HepG2 (cell line): ENCODE results near the gene DYNC2H1. TPM values are rescaled to one million over a fixed set of nuclear protein-coding genes. Genes with fewer than 3 reads are reported as not detected.

Experiments
- ATAC-seq: fragments of 200-7000 bp; cut with Tn5 transposase; 3 replicates; pipeline ENCODE4 v1.9.1; 2020; ENCODE audit warnings: mild to moderate bottlenecking, moderate library complexity
- BruUV-seq: library from RNA; stranded (reverse); fragments of 400-500 nt; replicated peaks from 2 replicates; lab custom pipeline; 2021; lab: Mats Ljungman, UMichigan
- CTCF ChIA-PET: fragments of 300-600 bp; formaldehyde crosslinking; extraction: SDS; loops from one replicate; lab custom pipeline; 2021; ENCODE audit warnings: low total read pairs, inconsistent platforms, low intra/inter-chr PET ratio; lab: Yijun Ruan, JAX
- POLR2A ChIA-PET: fragments of 350-600 bp; sonication (Branson Sonifier 250); formaldehyde crosslinking; loops from one replicate; lab custom pipeline; 2020; ENCODE audit warnings: antibody characterized with exemption, inconsistent platforms; lab: Yijun Ruan, JAX
- DNase-seq: peaks from one replicate; pipeline ENCODE4 v3.0.0-alpha.2; 2015; ENCODE audit warnings: low spot score
- FAIRE-seq: peaks from 3 replicates; lab custom pipeline; 2011; peaks lifted over from hg19 to GRCh38; lab: Jason Lieb, UNC
- H2AFZ ChIP-seq: one replicate; pipeline ENCODE4 v1.6.1; 2011; ENCODE audit warnings: low read length, inconsistent platforms
- H3K27ac ChIP-seq: fragments of 300-600 bp; 3 replicates; pipeline ENCODE4 v1.8.0; 2011; ENCODE audit warnings: mixed run types, mild to moderate bottlenecking, mixed read lengths, low read length, inconsistent platforms; ENCODE audit not compliant: insufficient read depth; ENCODE audit errors: extremely low read length
- H3K27me3 ChIP-seq, 2 experiments: fragments of 200-600 bp in 1 of 2; 2 replicates in 1 of 2; 3 replicates in 1 of 2; pipeline versions ENCODE4 v1.6.0 to v1.8.0; 2011; ENCODE audit warnings: low read length in 2 of 2, mild to moderate bottlenecking in 2 of 2, moderate library complexity in 2 of 2, inconsistent platforms in 1 of 2; ENCODE audit not compliant: insufficient read depth in 2 of 2, control insufficient read depth in 1 of 2
- H3K36me3 ChIP-seq, 2 experiments: fragments of 200-600 bp in 1 of 2; replicated peaks in 1 of 2; 2 replicates in 1 of 2; 3 replicates in 1 of 2; pipeline versions ENCODE4 v1.5.1 to v1.8.0; 2011; ENCODE audit warnings: low read length in 2 of 2, inconsistent platforms in 1 of 2; ENCODE audit not compliant: insufficient read depth in 2 of 2, control insufficient read depth in 1 of 2
- H3K4me1 ChIP-seq: 2 replicates; pipeline ENCODE4 v1.5.1; 2012; ENCODE audit warnings: low read length, inconsistent platforms; ENCODE audit not compliant: insufficient read depth
- H3K4me2 ChIP-seq: 2 replicates; pipeline ENCODE4 v1.6.0; 2011; ENCODE audit warnings: low read depth, low read length, inconsistent platforms
- H3K4me3 ChIP-seq, 3 experiments: fragments of 200-600 bp in 1 of 3; sonication (generic), shearing (Covaris generic) in 1 of 3; replicated peaks in 1 of 3; 2 replicates each; pipeline ENCODE4 v1.5.1; 2011 to 2016; ENCODE audit warnings: low read length in 3 of 3, inconsistent platforms in 2 of 3, low read depth in 2 of 3, mild to moderate bottlenecking in 2 of 3, control low read depth in 1 of 3, mixed read lengths in 1 of 3; ENCODE audit not compliant: insufficient read depth in 1 of 3
- H3K79me2 ChIP-seq: one replicate; pipeline ENCODE4 v1.6.1; 2011; ENCODE audit warnings: low read length, inconsistent platforms; ENCODE audit not compliant: insufficient read depth
- H3K9ac ChIP-seq: 2 replicates; pipeline ENCODE4 v1.6.0; 2011; ENCODE audit warnings: mild to moderate bottlenecking, low read depth, low read length, inconsistent platforms; ENCODE audit not compliant: insufficient read depth
- H3K9me3 ChIP-seq: 2 replicates; pipeline ENCODE4 v1.5.1; 2012; ENCODE audit warnings: mild to moderate bottlenecking, low read length
- H4K20me1 ChIP-seq: 2 replicates; pipeline ENCODE4 v1.6.0; 2011; ENCODE audit warnings: inconsistent platforms, mild to moderate bottlenecking, low read length, moderate library complexity; ENCODE audit not compliant: insufficient read depth
- CBX5 ChIP-seq: sonication (generic); formaldehyde crosslinking; IDR thresholded peaks from 2 replicates; pipeline ENCODE4 v1.4.0; 2020; ENCODE audit warnings: missing genetic modification reagents, borderline replicate concordance
- CHCHD3 ChIP-seq: sonication (generic); formaldehyde crosslinking; IDR thresholded peaks from 2 replicates; pipeline ENCODE4 v1.8.0; 2022; ENCODE audit warnings: mild to moderate bottlenecking, missing genetic modification reagents, moderate library complexity
- GATAD2A ChIP-seq: IDR thresholded peaks from 2 replicates; pipeline ENCODE4 v1.6.1; 2016
- GTF2F1 ChIP-seq: fragments of 150-350 bp; IDR thresholded peaks from 2 replicates; pipeline ENCODE4 v1.6.1; 2014; ENCODE audit warnings: low read length
- HNRNPK ChIP-seq: fragments of 200-400 bp; formaldehyde crosslinking; IDR thresholded peaks from 2 replicates; pipeline ENCODE4 v1.6.1; 2018; ENCODE audit warnings: low read length, low read depth, moderate library complexity, mild to moderate bottlenecking; ENCODE audit not compliant: poor library complexity, severe bottlenecking
- ISX ChIP-seq: sonication (generic); formaldehyde crosslinking; conservative IDR thresholded peaks from 2 replicates; pipeline ENCODE4 v1.5.0; 2020; ENCODE audit warnings: missing genetic modification reagents
- NFAT5 ChIP-seq: sonication (generic); formaldehyde crosslinking; IDR thresholded peaks from 2 replicates; pipeline ENCODE4 v1.4.0; 2020; ENCODE audit warnings: missing genetic modification reagents
- NR1H2 ChIP-seq: sonication (generic); formaldehyde crosslinking; IDR thresholded peaks from 2 replicates; pipeline ENCODE4 v1.8.1; 2022; ENCODE audit warnings: low read depth, missing genetic modification reagents, borderline replicate concordance
- POLR2A ChIP-seq, 2 experiments: IDR thresholded peaks; 2 replicates each; pipeline ENCODE4 v1.6.1; 2011; ENCODE audit warnings: low read depth in 2 of 2, low read length in 2 of 2, mild to moderate bottlenecking in 1 of 2, moderate library complexity in 1 of 2; ENCODE audit not compliant: insufficient read depth in 1 of 2
- RAD51 ChIP-seq: fragments of 450-650 bp; IDR thresholded peaks from 2 replicates; pipeline ENCODE4 v1.6.1; 2016; ENCODE audit warnings: borderline replicate concordance
- SMAD9 ChIP-seq: sonication (generic); formaldehyde crosslinking; IDR thresholded peaks from 2 replicates; pipeline ENCODE4 v1.5.1; 2020; ENCODE audit warnings: mild to moderate bottlenecking, missing genetic modification reagents
- TOE1 ChIP-seq: sonication (generic); formaldehyde crosslinking; IDR thresholded peaks from 2 replicates; pipeline ENCODE4 v1.4.0; 2020; ENCODE audit warnings: mild to moderate bottlenecking, missing genetic modification reagents
- ZNF143 ChIP-seq: sonication (generic); formaldehyde crosslinking; IDR thresholded peaks from 2 replicates; pipeline ENCODE4 v1.4.0; 2020; ENCODE audit warnings: missing genetic modification reagents
- ZNF761 ChIP-seq: sonication (generic); formaldehyde crosslinking; conservative IDR thresholded peaks from 2 replicates; pipeline ENCODE4 v1.4.0; 2020; ENCODE audit warnings: mild to moderate bottlenecking, missing genetic modification reagents
- WGBS: methylation state at CpG from one replicate; pipeline ENCODE4 v1.1.6; 2017; ENCODE audit warnings: low lambda C conversion rate; 5-methylcytosine and 5-hydroxymethylcytosine counted together
- in situ Hi-C: cut with HindIII; loops from 2 replicates; pipeline ENCODE4 v1.10.0; 2017; ENCODE audit warnings: low pct_unique_long_range_greater_than_20kb; ENCODE audit not compliant: extremely low pct_ligation_motif_present
- intact Hi-C: fragments of 100-400 bp; cut with micrococcal nuclease; formaldehyde crosslinking; loops from one replicate; pipeline ENCODE4 v1.10.0; 2022; ENCODE audit not compliant: unreplicated experiment
- polyA plus RNA-seq, 8 experiments: library from polyadenylated mRNA; depleted of rRNA in 3 of 8; stranded (reverse) in 7 of 8; unstranded in 1 of 8; fragments of >200 nt; fragmentation: Illumina TruSeq in 4 of 8; extraction: Trizol in 4 of 8; gene quantifications; 2 replicates each; pipeline versions ENCODE4 v1.2.1 to v1.2.3, GENCODE V29; 2011 to 2016; ENCODE audit warnings: low read depth in 4 of 8, missing spikeins in 1 of 8, mixed read lengths in 1 of 8; ENCODE audit not compliant: insufficient read depth in 1 of 8
- total RNA-seq, 5 experiments: library from RNA; depleted of rRNA; stranded (reverse); fragments of >200 nt; fragmentation: Illumina TruSeq; extraction: Trizol; gene quantifications; 2 replicates each; pipeline ENCODE4 v1.2.3, GENCODE V29; 2016; ENCODE audit warnings: low read depth in 1 of 5
- TF ChIP-seq, protein P1 (sequence below), 2 experiments: fragments of 450-650 bp in 1 of 2; sonication (generic) in 1 of 2; formaldehyde crosslinking; IDR thresholded peaks; 2 replicates each; pipeline versions ENCODE4 v1.5.0 to v1.8.0; 2020 to 2022; ENCODE audit warnings: mild to moderate bottlenecking in 1 of 2, missing genetic modification reagents in 1 of 2

Gene DYNC2H1
- total and polyA plus RNA-seq, 2 of the 13 experiments (the other 11 are each of a cell fraction or from before 2014, with no cell fraction given), result 0.49 to 0.66 TPM

DNA sequence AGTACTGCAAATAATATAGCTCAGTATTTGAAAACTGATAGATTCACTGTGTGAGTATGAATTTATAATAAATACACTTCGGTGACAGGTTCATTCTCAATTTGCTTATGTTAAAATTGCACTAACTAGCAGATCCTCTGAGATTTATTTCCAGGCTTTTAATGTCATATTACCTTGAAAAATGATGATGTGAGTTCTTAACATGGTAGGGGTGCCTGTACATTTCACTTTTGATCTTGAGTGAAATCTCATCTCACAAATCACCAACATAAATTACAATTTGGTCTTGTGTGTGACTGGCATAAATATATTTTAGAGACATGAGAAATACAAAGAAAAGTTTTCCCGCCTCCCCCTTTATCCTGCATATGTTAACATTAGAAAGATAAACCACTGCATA, 240.4 kb downstream of the DYNC2H1 start:
- TF ChIP-seq GATAD2A (CRISPR knock-in tag) (no peak), RAD51 (no peak), TOE1 (no peak), CHCHD3 (CRISPR knock-in tag) (no peak), POLR2A (IDR thresholded peaks at IDR 0.05; ENCODE audit: insufficient read depth in 1 of 2, low read depth in 2 of 2, low read length in 2 of 2) (no peak), HNRNPK (no peak), ZNF761 (CRISPR knock-in tag) (no peak), GTF2F1 (no peak)
- TF ChIP-seq, protein P1, sequence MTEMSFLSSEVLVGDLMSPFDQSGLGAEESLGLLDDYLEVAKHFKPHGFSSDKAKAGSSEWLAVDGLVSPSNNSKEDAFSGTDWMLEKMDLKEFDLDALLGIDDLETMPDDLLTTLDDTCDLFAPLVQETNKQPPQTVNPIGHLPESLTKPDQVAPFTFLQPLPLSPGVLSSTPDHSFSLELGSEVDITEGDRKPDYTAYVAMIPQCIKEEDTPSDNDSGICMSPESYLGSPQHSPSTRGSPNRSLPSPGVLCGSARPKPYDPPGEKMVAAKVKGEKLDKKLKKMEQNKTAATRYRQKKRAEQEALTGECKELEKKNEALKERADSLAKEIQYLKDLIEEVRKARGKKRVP (CRISPR knock-in tag; IDR thresholded peaks at IDR 0.05), result no peak
- no peak for DNase-seq

GRCh38 chr11:103354656-103355055, 245.4 kb downstream of the DYNC2H1 start:
- ChIA-PET CTCF (no interaction called here), POLR2A (no interaction called here)
- no peak for DNase-seq
- Histone ChIP-seq H3K9me3 (no peaks in the 10 kb centered on the region), H3K9ac (no peak overlapping the region)
- no peak for TF ChIP-seq CBX5 (CRISPR knock-in tag)
- no peak for TF ChIP-seq ZNF143
- no peak for TF ChIP-seq NR1H2 (CRISPR knock-in tag)
- no peak for TF ChIP-seq NFAT5 (CRISPR knock-in tag)
- no peak for TF ChIP-seq SMAD9 (CRISPR knock-in tag)
- no peak for TF ChIP-seq ISX
- TF ChIP-seq, all 625 proteins: peak for 0
- intact Hi-C loops, result loop anchor here (5.0 kb wide), 1 partner anchor 1253 kb away; no protein-coding TSS in a partner anchor
- H3K36me3 ChIP-seq, result no peaks in the 10 kb centered on the region
- H3K27me3 ChIP-seq, result no peaks in the 10 kb centered on the region
- no peak for FAIRE-seq
- no peak overlapping the region for H3K4me2 ChIP-seq
- H3K27ac ChIP-seq, result no peak overlapping the region
- in situ Hi-C loops, result no loop called here
- H3K79me2 ChIP-seq, result no peaks in the 10 kb centered on the region
- no TSS peak for BruUV-seq
- no peak overlapping the region for H3K4me3 ChIP-seq
- ATAC-seq, result no peak
- H2AFZ ChIP-seq, result no peak overlapping the region
- H3K4me1 ChIP-seq, result no peaks in the 10 kb centered on the region
- no peaks in the 10 kb centered on the region for H4K20me1 ChIP-seq

More for the DNA sequence above, 240.4 kb downstream of the DYNC2H1 start:
- no peaks in the 10 kb centered on the region for H3K27me3 ChIP-seq
- H3K9me3 ChIP-seq, result no peaks in the 10 kb centered on the region
- no peak overlapping the region for H2AFZ ChIP-seq
- no peak overlapping the region for H3K27ac ChIP-seq
- 14% methylated on average over 2 of the region's 2 CpGs for WGBS
- no peaks in the 10 kb centered on the region for H4K20me1 ChIP-seq
- ATAC-seq (no peak), FAIRE-seq (no peak)
- intact Hi-C loops (no loop called here), in situ Hi-C loops (no loop called here)
- POLR2A ChIA-PET, result no interaction called here
- H3K4me2 ChIP-seq, result no peak overlapping the region
- H3K79me2 ChIP-seq, result no peaks in the 10 kb centered on the region
- no peaks in the 10 kb centered on the region for H3K36me3 ChIP-seq
- CTCF ChIA-PET, result no interaction called here
- no TSS peak for BruUV-seq
- no peaks in the 10 kb centered on the region for H3K4me1 ChIP-seq
- no peak overlapping the region for H3K4me3 ChIP-seq
- H3K9ac ChIP-seq, result no peak overlapping the region
